ENCODE data around the gene PHLDB3.
"Not testable (repeated sequence)": the region's sequence is repeated elsewhere in the genome, so short reads cannot be mapped to it uniquely, and the experiment has no call there.

Gene PHLDB3

DNA sequence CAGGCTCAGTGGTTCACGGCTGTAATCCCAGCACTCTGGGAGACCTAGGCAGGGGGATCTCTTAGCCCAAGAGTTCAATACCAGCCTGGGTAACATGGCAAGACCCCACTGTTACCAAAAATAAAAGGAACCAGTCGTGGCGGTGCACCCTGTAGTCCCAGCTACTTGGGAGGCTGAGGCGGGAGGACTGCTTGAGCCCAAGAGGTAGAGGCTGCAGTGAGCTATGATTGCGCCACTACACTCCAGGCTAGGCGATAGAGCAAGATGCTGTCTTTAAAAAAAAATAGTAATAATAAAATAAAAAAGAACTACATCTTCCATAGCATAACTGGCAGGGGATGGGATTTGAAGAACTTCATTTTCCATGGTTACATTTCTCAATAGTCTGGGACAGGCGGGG is 42.2 kb downstream of the PHLDB3 start:
- H3K27ac Mint-ChIP-seq: peak overlapping the region; percentile 84
- H3K27me3 Mint-ChIP-seq: no peaks in the 10 kb centered on the region
- H3K4me1 Mint-ChIP-seq (ENCODE audit: low read depth): peaks cover 48% of the 10 kb centered on the region
- no peaks in the 10 kb centered on the region for H3K9me3 Mint-ChIP-seq
- peaks cover 7% of the 10 kb centered on the region for H3K36me3 Mint-ChIP-seq (ENCODE audit: low read depth)
- H3K4me3 Mint-ChIP-seq: peak overlapping the region; percentile 86
- no peak for DNase-seq

DNA sequence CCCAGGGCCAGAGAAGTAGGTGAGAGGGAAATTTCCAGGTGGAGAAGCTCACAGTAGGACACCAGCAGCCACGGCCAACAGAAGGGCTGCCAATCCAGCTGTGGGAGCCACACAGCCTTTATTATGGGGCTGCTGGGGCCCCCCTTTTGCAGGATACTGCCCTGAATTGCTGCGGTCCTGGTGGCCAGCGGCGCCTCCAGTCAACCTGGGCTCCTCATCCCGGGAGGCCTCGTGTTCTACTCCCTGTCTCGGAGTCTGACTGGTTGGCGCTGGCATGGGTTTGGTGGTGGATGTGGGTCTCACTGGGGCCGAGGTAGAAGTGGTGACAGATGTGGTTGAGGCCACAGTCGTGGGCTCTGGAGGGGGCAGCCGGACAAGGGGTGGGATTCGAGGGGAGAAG is 43.2 kb downstream of the PHLDB3 start:
- Mint-ChIP-seq H3K4me3 (no peak overlapping the region), H3K4me1 (ENCODE audit: low read depth) (peaks cover 44% of the 10 kb centered on the region), H3K9me3 (no peaks in the 10 kb centered on the region), H3K27me3 (no peaks in the 10 kb centered on the region), H3K27ac (peak overlapping the region; percentile 19), H3K36me3 (ENCODE audit: low read depth) (peaks cover 7% of the 10 kb centered on the region)
- no peak for DNase-seq

DNA sequence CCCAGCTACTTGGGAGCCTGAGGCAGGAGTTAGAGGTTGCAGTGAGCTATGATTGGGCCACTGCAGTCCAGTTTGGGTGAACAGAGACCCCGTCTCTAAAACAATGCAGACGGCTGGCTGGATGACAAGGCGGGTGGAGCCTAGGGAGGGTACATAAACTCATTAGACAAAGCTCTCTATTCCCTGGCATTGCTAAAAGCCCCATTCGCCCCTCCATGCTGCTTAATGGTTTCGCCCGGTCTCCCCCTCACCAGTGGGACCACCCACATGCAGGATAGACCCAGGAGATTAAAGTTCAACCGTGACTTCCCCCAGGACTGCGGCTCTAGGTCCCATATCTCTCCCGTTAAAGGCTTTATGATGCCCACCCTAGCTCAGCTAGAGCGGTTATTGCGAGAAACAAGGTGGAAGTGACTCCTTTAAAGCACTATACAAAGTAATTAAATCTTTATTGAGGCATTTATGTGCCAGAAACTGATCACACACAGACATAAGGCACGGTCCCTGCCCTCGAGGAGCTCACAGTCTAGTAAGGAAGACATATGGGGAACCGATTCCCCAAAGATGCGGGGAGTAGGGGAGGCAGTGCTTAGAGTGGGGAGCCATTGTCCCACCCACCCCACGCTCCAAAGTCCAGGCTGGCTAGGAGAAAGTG is 44.1 kb downstream of the PHLDB3 start:
- no peaks in the 10 kb centered on the region for H3K9me3 Mint-ChIP-seq
- H3K4me1 Mint-ChIP-seq (ENCODE audit: low read depth): peaks cover 43% of the 10 kb centered on the region
- H3K4me3 Mint-ChIP-seq: no peak overlapping the region
- no peak for DNase-seq
- H3K27me3 Mint-ChIP-seq: no peaks in the 10 kb centered on the region
- H3K27ac Mint-ChIP-seq: no peak overlapping the region
- H3K36me3 Mint-ChIP-seq (ENCODE audit: low read depth): peaks cover 7% of the 10 kb centered on the region

DNA sequence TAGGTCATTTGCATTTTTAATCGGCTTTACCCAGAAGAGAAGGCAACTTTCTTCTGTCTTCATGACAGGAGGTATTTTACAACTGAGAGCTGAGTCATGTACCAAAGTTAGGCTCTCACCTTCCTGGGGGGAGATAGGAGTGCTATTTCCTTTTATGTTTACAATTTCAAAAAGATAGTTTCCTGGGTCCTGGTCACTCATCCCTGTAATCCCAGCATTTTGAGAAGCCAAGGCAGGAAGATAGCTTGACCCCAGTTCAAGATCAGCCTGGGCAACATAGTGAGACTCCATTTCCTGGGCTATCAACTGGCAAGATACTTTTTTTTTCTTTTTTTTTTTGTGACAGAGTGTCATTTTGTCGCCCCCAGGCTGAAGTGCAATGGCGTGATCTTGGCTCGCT is 46.7 kb downstream of the PHLDB3 start:
- Mint-ChIP-seq H3K4me3 (no peak overlapping the region), H3K36me3 (ENCODE audit: low read depth) (peaks cover 7% of the 10 kb centered on the region), H3K27me3 (no peaks in the 10 kb centered on the region), H3K9me3 (no peaks in the 10 kb centered on the region), H3K4me1 (ENCODE audit: low read depth) (peaks cover 33% of the 10 kb centered on the region), H3K27ac (no peak overlapping the region)
- no peak for DNase-seq

DNA sequence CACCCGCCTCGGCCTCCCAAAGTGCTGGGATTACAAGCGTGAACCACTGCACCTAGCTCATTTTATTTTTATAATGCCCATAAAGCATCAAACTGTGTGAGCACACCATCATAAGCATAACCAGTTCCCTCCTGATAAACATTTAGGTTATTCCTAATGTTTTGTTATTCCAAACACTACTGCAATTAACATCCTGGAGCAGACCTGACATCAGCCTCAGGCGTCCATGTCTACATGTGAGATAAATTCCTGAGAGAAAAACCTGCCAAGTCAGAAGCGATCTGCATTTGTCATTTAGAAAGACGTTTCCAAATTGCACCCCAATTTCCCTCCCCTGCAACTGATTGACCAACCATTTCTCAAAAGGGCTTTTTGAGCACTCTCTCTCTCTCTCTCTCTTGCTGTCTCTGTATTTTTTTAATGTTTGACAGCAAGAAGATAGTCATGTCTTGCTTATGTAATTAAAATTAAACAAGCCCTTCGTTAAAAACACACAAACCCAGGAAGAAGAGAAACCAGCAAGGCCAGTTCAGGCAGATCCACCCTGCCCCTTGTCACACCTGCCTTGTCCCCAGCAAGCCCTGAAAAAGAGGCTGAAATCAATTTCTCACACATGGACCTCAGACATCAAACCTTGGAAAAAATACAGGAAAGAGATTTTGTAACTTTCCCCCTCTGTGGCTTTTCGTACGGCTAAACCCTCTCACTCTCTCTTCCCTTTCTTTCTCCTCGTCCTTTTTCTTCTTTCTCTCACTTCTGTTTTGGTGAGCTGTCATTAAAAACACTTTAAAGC is 49.0 kb downstream of the PHLDB3 start:
- Mint-ChIP-seq H3K36me3 (ENCODE audit: low read depth) (no peaks in the 10 kb centered on the region), H3K27me3 (no peaks in the 10 kb centered on the region), H3K9me3 (peaks cover 2% of the 10 kb centered on the region), H3K4me1 (ENCODE audit: low read depth) (peaks cover 29% of the 10 kb centered on the region), H3K27ac (no peak overlapping the region), H3K4me3 (no peak overlapping the region)
- no peak for DNase-seq

DNA sequence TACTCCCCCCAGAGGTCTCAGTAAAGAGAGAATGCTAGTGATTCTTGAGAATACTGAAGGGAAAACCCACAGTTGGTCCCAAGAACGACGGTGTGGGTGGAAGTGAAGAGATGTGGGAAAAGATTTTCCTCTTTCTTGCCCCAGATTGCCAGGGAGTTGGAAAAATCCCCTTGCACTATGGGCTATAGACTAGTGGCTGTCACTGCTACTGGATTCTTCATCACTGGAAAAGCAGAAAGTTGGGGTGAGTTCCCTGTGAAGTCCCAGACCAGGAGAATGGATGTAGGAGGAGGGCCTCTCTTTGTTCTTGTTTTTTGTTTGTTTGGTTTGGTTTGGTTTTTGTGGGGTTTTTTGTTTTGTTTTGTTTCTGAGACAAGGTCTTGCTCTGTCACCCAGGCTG is 50.5 kb downstream of the PHLDB3 start:
- DNase-seq: no peak
- H3K4me1 Mint-ChIP-seq (ENCODE audit: low read depth): peaks cover 34% of the 10 kb centered on the region
- H3K4me3 Mint-ChIP-seq: no peak overlapping the region
- no peak overlapping the region for H3K27ac Mint-ChIP-seq
- no peaks in the 10 kb centered on the region for H3K36me3 Mint-ChIP-seq (ENCODE audit: low read depth)
- peaks cover 2% of the 10 kb centered on the region for H3K9me3 Mint-ChIP-seq
- no peaks in the 10 kb centered on the region for H3K27me3 Mint-ChIP-seq

DNA sequence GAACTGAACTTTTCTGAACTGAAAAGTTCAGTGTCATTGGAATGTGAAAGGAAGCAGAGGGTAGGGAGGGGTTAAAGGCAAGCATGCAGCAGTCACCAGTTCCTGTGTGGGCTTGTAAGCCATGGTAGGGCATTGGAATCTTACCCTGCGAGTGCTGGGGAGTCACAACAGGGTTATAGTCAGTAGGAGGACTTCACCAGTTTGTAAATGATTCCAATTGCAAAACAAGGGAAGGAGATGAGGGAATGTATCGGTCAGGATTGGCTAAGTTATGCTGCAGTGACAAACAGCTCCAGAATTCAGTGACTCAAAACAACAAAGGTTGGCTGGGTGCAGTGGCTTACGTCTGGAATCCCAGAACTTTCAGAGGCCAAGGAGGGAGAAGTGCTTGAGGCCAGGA is 52.0 kb downstream of the PHLDB3 start:
- Mint-ChIP-seq H3K9me3 (peaks cover 2% of the 10 kb centered on the region), H3K27ac (no peak overlapping the region), H3K4me1 (ENCODE audit: low read depth) (peaks cover 31% of the 10 kb centered on the region), H3K36me3 (ENCODE audit: low read depth) (no peaks in the 10 kb centered on the region), H3K27me3 (no peaks in the 10 kb centered on the region), H3K4me3 (no peak overlapping the region)
- DNase-seq: no peak

DNA sequence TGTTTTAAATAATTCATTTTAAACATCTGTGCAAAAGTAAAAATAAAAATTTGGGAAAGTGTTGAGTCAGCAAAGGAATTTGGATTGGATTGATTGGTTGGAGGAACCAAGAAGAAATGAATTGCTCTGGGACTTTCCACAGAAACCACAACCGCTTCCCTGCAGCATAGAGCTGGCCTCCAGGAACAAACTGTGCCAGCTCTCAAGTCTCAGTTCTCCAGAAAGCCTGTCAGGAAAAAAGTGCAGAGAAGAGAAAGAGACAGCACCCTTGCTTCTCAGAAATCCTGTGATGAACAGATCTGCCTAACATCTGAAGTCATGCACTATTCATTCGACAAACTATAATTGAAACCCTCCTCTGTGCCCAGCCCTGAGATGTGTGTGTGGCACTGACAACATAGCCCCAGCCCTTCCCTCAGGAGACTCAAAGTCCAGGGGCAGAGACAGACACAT is 54.0 kb downstream of the PHLDB3 start:
- no peak for DNase-seq
- peaks cover 2% of the 10 kb centered on the region for H3K9me3 Mint-ChIP-seq
- no peaks in the 10 kb centered on the region for H3K27me3 Mint-ChIP-seq
- H3K4me3 Mint-ChIP-seq: no peak overlapping the region
- peak overlapping the region; percentile 82 for H3K27ac Mint-ChIP-seq
- H3K4me1 Mint-ChIP-seq (ENCODE audit: low read depth): peaks cover 36% of the 10 kb centered on the region
- H3K36me3 Mint-ChIP-seq (ENCODE audit: low read depth): no peaks in the 10 kb centered on the region

DNA sequence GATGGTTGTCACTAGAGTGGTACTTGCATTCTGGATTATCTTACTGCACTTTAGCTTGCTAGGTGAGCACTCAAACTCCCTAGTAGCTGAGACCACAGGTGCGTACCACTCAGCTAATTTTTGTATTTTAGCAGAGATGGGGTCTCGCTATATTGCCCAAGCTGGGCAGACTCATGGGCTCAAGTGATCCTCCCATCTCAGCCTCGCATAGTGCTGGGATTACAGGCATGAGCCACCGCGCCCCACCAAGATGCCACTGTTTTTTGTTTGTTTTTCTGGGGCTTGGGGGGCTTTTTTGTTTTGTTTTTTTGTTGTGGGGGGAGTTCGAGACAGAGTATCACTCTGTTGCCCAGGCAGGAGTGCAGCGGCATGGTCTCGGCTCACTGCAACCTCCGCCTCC is 56.9 kb downstream of the PHLDB3 start:
- Mint-ChIP-seq H3K36me3 (ENCODE audit: low read depth) (no peaks in the 10 kb centered on the region), H3K4me3 (no peak overlapping the region), H3K9me3 (peaks cover 2% of the 10 kb centered on the region), H3K4me1 (ENCODE audit: low read depth) (peaks cover 40% of the 10 kb centered on the region), H3K27ac (no peak overlapping the region), H3K27me3 (no peaks in the 10 kb centered on the region)
- DNase-seq: no peak

DNA sequence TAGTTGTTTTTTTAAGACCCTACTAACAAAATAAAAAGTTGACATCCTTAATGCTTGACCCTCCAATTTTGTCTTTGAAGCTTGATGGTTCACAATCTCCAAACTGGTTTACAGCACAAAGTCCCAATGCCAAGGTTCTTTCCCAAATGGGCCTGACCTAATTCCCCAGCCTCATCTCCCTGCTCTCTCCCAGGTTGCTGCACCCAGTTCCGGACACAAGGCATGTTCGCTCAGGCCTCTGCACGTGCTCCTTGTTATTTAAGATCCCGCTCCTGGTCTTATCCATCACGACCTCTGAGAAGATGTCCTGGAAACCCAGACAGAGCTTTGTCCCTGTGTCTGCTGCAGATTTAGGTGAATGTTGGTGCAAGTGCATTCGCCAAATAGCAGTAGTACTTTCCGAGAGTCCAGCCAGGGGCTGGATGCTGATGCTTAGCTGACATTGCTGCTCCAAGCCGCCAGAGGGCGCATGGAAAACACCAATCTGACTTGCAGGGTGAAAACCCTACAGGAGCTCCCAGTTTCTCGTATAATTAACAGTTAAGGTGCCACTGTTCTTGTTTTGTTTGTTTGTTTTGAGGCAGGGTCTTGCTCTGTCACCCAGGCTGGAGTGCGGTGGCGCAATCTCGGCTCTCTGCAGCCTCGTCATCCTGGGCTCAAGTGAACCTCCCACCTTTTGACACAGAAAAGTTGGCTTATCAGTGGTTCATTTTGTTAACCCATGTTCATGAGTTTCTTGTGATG is 57.6 kb downstream of the PHLDB3 start:
- peak; percentile 85 for DNase-seq
- Mint-ChIP-seq H3K9me3 (peaks cover 2% of the 10 kb centered on the region), H3K27me3 (no peaks in the 10 kb centered on the region), H3K4me1 (ENCODE audit: low read depth) (peaks cover 37% of the 10 kb centered on the region), H3K27ac (peak overlapping the region; percentile 10), H3K36me3 (ENCODE audit: low read depth) (no peaks in the 10 kb centered on the region), H3K4me3 (no peak overlapping the region)

DNA sequence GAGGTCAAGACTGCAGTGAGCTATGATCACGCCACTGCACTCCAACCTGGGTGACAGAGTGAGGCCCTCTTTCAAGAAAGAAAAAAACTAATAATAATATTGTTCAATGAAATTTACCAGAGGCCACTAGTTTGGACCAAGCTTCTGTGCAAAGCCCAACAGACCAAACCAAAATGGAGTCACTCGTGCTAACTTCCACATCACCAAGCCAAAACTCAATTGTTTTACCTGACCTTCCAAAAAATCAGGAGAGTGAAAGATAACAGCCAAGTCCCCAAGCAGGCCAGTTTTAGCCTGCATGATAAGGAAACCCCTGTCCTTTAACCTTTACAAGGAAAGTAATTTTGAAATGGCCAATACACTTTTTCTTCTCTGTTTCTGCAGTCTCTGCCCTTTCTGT is 59.1 kb downstream of the PHLDB3 start:
- Mint-ChIP-seq H3K27me3 (no peaks in the 10 kb centered on the region), H3K27ac (no peak overlapping the region), H3K36me3 (ENCODE audit: low read depth) (no peaks in the 10 kb centered on the region), H3K4me1 (ENCODE audit: low read depth) (peaks cover 33% of the 10 kb centered on the region), H3K9me3 (no peaks in the 10 kb centered on the region), H3K4me3 (no peak overlapping the region)
- no peak for DNase-seq

DNA sequence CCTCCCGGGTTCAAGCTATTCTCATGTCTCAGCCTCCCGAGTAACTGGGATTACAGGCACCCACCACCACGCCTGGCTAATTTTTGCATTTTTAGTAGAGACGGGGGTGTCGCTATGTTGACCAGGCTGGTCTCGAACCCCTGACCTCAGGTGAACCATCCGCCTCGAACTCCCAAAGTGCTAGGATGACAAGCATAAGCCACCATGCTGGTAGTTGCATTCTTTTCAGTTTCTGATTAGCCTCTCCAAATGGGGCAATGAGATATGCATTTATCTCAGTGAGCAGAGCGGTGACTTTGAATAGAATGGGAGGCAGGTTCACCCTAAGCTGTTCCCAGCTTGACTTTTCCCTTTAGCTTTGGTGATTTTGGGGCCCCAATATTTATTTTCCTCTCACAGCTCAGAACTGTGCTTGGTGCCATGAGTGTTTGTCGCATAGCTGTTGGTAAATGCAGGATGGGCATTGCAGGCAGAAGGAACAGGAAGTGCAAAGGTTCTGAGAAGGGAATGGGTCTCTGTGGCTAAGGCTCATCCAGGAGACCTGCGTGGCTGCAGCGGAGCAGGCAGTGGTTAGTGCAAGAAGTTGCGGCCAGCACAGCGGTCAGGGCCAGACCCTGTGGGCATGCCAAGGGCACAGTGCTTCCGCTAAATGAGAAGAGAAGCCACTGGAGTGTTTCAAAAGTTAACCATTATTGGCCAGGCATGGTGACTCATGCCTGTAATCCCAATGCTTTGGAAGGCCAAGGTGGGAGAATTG is 59.8 kb downstream of the PHLDB3 start:
- Mint-ChIP-seq H3K27me3 (no peaks in the 10 kb centered on the region), H3K36me3 (ENCODE audit: low read depth) (no peaks in the 10 kb centered on the region), H3K9me3 (no peaks in the 10 kb centered on the region), H3K27ac (no peak overlapping the region), H3K4me1 (ENCODE audit: low read depth) (peaks cover 36% of the 10 kb centered on the region), H3K4me3 (no peak overlapping the region)
- no peak for DNase-seq

DNA sequence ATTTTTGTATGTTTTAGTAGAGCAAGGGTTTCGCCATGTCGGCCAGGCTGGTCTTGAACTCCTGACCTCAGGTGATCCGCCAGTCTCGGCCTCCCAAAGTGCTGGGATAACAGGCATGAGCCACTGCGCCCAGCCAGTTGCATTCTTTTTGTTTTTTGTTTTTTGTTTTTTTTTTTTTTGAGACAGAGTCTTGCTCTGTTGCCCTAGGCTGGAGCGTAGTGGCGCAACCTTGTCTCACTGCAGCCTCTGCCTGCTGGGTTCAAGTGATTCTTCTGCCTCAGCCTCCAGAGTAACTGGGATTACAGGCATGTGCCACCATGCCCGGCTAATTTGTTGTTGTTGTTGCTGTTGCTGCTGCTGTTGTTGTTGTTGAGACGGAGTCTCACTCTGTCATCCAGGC is 60.5 kb downstream of the PHLDB3 start:
- H3K27me3 Mint-ChIP-seq; H3K27ac Mint-ChIP-seq; H3K9me3 Mint-ChIP-seq; DNase-seq; H3K4me3 Mint-ChIP-seq; H3K36me3 Mint-ChIP-seq (ENCODE audit: low read depth): not testable (repeated sequence)
- peaks cover 36% of the 10 kb centered on the region for H3K4me1 Mint-ChIP-seq (ENCODE audit: low read depth)

DNA sequence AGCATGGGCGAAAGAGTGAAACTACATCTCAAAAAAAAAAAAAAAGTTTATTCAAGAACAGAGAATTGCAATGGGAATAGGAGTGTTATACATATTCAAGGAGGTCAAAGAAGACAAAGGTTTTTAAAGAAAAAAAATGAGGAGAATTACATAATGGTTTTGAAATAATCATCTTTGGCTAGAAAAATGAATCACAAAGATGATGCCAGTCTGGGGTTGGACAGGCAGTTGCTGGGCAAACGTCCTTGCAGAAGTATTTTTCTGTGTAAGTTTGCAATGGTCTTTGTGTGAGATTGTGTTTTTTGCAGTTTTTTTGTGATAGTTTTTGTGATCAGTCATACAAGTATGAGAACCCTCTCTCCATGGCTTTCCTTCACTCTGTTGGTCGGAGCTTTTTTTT is 62.8 kb downstream of the PHLDB3 start:
- Mint-ChIP-seq H3K27me3 (no peaks in the 10 kb centered on the region), H3K4me1 (ENCODE audit: low read depth) (peaks cover 49% of the 10 kb centered on the region), H3K4me3 (no peak overlapping the region), H3K9me3 (no peaks in the 10 kb centered on the region), H3K36me3 (ENCODE audit: low read depth) (no peaks in the 10 kb centered on the region), H3K27ac (no peak overlapping the region)
- no peak for DNase-seq
